ENCODE results near the gene NT5C2. TPM values are rescaled to one million over a fixed set of nuclear protein-coding genes. Genes with fewer than 3 reads are reported as not detected.

Gene NT5C2
- total and polyA plus RNA-seq, 2 of the 4 experiments (the other 2 are of a cell fraction): 60.0 to 65.1 TPM

GRCh38 chr10:103232131-103232673 lies 39.1 kb upstream of the NT5C2 start:
- Histone ChIP-seq H2BK20ac (ENCODE audit: low read depth, low read length) (peak overlapping the region; percentile 100), H4K5ac (ENCODE audit: low read depth, low read length) (peak overlapping the region; percentile 78), H2BK120ac (ENCODE audit: low read depth, low read length) (peak overlapping the region; percentile 96), H3K79me1 (ENCODE audit: low read depth in 1 of 2, low read length in 2 of 2) (peaks cover 0 to 13% of the 10 kb centered on the region in 2 experiments; a peak in 1 of 4 replicates), H3K4me2 (ENCODE audit: low read depth, low read length) (no peak overlapping the region), H2AFZ (replicated peaks; ENCODE audit: low read length, poor library complexity) (peak overlapping the region; percentile 55), H3K4me3 (ENCODE audit: insufficient read depth, low read depth, low read length) (no peak overlapping the region), H3K9ac (ENCODE audit: low read depth, low read length) (no peak overlapping the region), H3K56ac (ENCODE audit: extremely low read depth, insufficient read depth, low read length) (peak overlapping the region; percentile 79; the same call in 1 of the 2 replicates), H2AK5ac (ENCODE audit: low read depth, low read length) (peak overlapping the region; percentile 97), H3K18ac (ENCODE audit: low read depth, low read length) (peak overlapping the region; percentile 87), H3K9me3 (ENCODE audit: control insufficient read depth, insufficient read depth, low read length) (no peaks in the 10 kb centered on the region), H3K27ac (ENCODE audit: insufficient read depth, low read length) (peak overlapping the region; percentile 93), H3K14ac (replicated peaks; ENCODE audit: low read depth, low read length) (peak overlapping the region; percentile 81), H3K4me1 (ENCODE audit: control insufficient read depth, insufficient read depth, low read length) (peaks cover 19% of the 10 kb centered on the region), H2BK15ac (ENCODE audit: low read depth, low read length) (peak overlapping the region; percentile 99; the same call in 2 of the 3 replicates), H4K8ac (ENCODE audit: low read depth in 2 of 2, low read length in 2 of 2) (peak overlapping the region; percentile 61 to 87), H2AK9ac (replicated peaks; ENCODE audit: low read depth, low read length, poor library complexity) (peak overlapping the region; percentile 9), H2BK5ac (ENCODE audit: low read depth, low read length, poor library complexity, severe bottlenecking) (peak overlapping the region; percentile 97), H4K91ac (ENCODE audit: insufficient read depth, low read depth, low read length) (peak overlapping the region; percentile 85), H3K36me3 (ENCODE audit: control insufficient read depth, insufficient read depth, low read length) (no peaks in the 10 kb centered on the region), H4K20me1 (ENCODE audit: insufficient read depth, low read length) (no peaks in the 10 kb centered on the region), H3K9me1 (ENCODE audit: insufficient read depth, low read length) (peaks cover 6% of the 10 kb centered on the region), H3K27me3 (ENCODE audit: control insufficient read depth, insufficient read depth, low read length) (no peaks in the 10 kb centered on the region), H3K4ac (ENCODE audit: low read depth, low read length) (peak overlapping the region; percentile 96), H3K23ac (ENCODE audit: low read depth, low read length) (peak overlapping the region; percentile 79)
- intact Hi-C loops (cut with micrococcal nuclease) (no loop called here), in situ Hi-C loops (cut with MboI; ENCODE audit: low sequenced_read_pairs) (loop anchor here (5.0 kb wide), 1 partner anchor 40 kb away; the partner anchor contains the start of gene NT5C2), dilution Hi-C loops (cut with HindIII; ENCODE audit: low sequenced_read_pairs, unreplicated experiment) (no loop called here)
- CTCF ChIA-PET: interaction anchor here (0.7 kb wide), 1 partner anchor 229 kb away, joined by 3 read pairs; no protein-coding TSS in a partner anchor
- POLR2A ChIA-PET (ENCODE audit: unreplicated experiment): no interaction called here
- DNase-seq: no peak
- BruUV-seq (replicated peaks): no TSS peak
- no peak for ATAC-seq (ENCODE audit: low read depth)
- TF ChIP-seq CTCF (conservative IDR thresholded peaks at IDR 0.05; ENCODE audit: low read depth, low read length) (no peak), CEBPB (IDR thresholded peaks at IDR 0.05; ENCODE audit: low read depth, low read length) (no peak), USF2 (IDR thresholded peaks at IDR 0.05; ENCODE audit: low read depth, low read length) (no peak), MAFK (IDR thresholded peaks at IDR 0.05; ENCODE audit: low read depth, low read length) (no peak), SMC3 (IDR thresholded peaks at IDR 0.05; ENCODE audit: low read depth, low read length) (no peak), FOS (IDR thresholded peaks at IDR 0.05; ENCODE audit: low read depth, low read length) (no peak), POLR2A (IDR thresholded peaks at IDR 0.05; ENCODE audit: low read depth, low read length) (no peak), BHLHE40 (IDR thresholded peaks at IDR 0.05; ENCODE audit: low read depth, low read length) (no peak), RAD21 (IDR thresholded peaks at IDR 0.05; ENCODE audit: low read length) (no peak), RFX5 (IDR thresholded peaks at IDR 0.05; ENCODE audit: low read depth, low read length) (no peak), CHD1 (IDR thresholded peaks at IDR 0.05; ENCODE audit: low read depth, low read length) (no peak), ELK1 (IDR thresholded peaks at IDR 0.05; ENCODE audit: borderline replicate concordance, low read depth, low read length) (no peak), NFE2L2 (IDR thresholded peaks at IDR 0.05; ENCODE audit: low read depth, low read length) (no peak), MXI1 (IDR thresholded peaks at IDR 0.05; ENCODE audit: borderline replicate concordance, low read depth, low read length) (no peak)
- no CpG with 5 or more reads among the region's 3 CpGs for WGBS, 2 experiments (ENCODE audit: extremely low coverage in 2 of 2, insufficient read length in 1 of 2)

All from IMR-90 (cell line).